ENCODE measurements around the gene CALML4.
"Not testable (repeated sequence)": the region's sequence is repeated elsewhere in the genome, so short reads cannot be mapped to it uniquely, and the experiment has no call there.

The CALML4 gene, protein sequence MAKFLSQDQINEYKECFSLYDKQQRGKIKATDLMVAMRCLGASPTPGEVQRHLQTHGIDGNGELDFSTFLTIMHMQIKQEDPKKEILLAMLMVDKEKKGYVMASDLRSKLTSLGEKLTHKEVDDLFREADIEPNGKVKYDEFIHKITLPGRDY

GRCh38 chr15:68204776-68205557, at the start of gene CALML4:
Gene CALML4, minus strand, starts transcription at chr15:68205332. Its CDS starts 85 bp downstream, at chr15:68205247.
- peak in 1 of 2 experiments; percentile 47 for DNase-seq

GRCh38 chr15:68252925-68253534, 47.9 kb upstream of the CALML4 start:
- peak; percentile 43 to 72 for DNase-seq

DNA sequence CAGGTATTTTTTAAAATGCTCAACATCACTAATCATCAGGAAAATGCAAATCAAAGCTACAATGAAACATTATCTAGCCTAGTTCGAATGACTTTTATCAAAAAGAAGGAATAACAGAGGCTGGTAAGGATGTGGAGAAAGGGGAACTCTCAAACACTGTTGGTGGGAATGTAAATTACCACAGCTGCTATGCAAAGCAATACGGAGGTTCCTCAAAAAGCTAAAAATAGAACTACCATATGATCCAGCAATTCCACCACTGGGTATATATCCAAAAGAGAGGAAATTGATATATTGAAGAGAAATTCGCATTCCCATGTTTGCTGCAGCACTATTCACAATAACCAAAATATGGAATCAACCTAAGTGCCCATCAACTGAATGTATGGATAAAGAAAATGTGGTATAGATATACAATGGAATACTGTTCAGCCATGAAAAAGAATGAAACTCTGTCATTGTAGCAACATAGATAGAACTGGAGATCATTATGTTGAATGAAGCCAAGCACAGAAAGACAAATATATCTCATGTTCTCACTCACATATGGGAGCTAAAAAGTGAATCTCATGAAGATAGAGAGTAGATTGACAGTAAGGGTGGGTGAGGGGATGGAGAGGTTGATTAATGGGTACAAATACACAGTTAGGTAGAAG, 44.1 kb upstream of the CALML4 start:
- no peak for DNase-seq

- DNase-seq = no peak
These were observed 39.1 kb upstream of the CALML4 start for GRCh38 chr15:68244235-68244634.

- no peak for DNase-seq
These were observed 36.2 kb upstream of the CALML4 start for GRCh38 chr15:68241088-68241935.

GRCh38 chr15:68239025-68239424, 33.9 kb upstream of the CALML4 start:
- DNase-seq = no peak

- DNase-seq = no peak
These were observed 29.9 kb upstream of the CALML4 start for GRCh38 chr15:68235022-68235421.

DNA sequence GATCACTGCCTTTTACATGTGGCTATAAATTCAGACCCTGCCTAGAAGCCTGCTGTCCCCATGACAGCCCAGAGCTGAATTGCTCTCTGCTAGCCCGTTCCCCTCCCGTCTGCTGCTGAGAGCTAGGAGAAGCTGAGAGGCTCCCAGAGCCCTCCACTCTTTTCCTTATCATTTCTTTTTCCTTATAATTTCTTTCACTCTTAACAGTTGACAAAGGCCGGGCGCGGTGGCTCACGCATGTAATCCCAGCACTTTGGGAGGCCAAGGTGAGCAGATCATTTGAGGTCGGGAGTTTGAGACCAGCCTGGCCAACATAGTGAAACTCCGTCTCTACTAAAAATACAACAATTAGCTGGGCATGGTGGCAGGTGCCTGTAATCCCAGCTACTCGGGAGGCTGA, 29.4 kb upstream of the CALML4 start:
- not testable (repeated sequence) for DNase-seq

- no peak for DNase-seq
These were observed 28.9 kb upstream of the CALML4 start for GRCh38 chr15:68234060-68234459.

GRCh38 chr15:68232937-68233336, 27.8 kb upstream of the CALML4 start:
- no peak for DNase-seq

DNA sequence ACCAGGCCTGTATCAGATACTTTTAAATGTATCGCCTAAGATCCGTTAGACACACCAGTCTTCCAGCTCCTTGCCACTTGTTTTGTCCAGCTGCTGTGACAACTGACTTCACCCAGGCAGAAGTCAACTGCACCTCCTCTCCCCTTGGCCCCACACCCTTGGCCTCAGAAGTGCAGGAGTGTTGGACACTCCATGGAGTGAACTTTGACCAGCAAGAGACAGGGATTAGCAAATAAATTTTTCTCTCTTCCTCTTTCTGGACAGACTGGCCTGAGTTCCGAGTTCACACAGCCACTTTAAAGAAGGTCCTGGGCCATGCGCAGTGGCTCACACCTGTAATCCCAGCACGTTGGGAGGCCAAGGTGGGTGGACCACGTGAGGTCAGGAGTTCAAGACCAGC, 27.3 kb upstream of the CALML4 start:
- no peak for DNase-seq

DNA sequence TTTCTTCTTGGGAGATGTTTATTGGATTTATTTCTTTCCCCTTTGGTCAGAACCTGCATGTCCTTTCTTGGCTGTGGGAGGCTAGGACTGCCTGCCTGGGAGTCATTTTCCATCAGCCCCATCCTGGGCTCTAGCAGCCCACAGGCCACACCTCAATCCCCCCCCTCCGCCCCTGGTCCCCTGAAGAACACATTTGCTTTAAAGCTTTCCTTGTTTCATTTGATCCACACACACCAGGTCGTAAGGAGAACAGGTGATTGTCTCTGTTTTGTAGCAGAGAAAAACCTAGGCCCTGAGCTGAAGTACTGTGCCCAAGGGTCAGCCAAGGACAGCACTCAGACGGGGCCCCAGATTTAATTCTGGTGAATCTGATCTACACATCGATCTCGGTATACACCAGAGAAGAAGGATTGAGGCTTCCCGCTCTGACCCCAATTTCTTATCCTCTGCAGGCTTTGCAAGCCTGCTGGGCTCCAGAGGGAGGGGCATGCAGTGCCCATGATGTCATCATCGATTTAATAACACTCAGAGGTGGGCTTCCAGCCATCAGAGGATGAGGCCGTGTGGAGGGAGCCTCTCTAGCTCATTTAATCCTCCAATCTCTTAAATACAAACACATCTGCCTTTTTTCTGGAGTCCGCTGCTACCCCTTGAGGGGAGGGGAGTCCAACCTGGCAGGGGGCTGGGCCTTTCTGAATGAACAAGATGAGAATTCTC, 26.1 kb upstream of the CALML4 start:
- no peak for DNase-seq

DNA sequence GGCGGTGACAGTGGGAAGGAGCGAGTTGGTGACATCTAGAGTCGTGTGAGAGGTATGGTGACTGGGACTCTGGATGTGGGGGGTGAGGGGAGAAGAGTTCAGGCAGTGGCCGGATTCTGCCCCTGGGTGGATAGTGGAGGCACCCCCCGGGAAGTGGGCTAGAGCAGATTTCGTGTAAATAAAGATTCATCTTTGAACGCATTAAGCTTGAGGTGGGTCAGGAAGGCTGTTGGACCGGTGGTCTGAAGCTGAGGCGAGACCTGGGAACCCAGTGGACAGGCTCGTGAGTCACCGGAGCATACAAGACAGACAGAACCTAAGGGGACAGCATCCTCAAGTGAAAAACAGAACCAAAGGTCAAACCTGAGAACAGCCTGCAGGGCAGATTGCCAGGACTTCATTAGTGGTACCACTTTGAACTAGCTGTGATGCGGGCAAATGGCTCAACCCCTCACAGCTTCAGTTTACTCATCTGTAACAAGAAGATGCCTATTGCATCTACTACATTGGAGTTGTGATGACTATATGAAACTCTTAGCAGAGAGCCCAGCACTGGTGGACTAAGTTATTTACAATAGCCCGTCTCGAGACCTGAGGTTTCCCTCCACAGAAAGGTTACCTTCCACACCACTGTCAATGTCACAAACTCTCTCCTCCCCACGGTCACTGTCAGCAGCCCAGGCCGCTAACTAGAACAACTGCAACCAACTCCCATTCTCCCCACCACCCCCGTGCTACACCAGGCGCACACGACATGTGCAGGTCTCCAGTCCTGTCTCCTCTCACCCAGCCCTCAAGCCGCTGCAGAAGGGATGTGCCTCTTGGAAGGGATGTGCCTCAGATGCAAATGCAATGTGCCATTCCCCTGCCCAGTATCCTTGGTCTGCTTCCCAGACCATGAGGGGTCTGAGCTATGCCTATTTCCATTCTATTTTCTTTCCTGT, 25.3 kb upstream of the CALML4 start:
- DNase-seq = no peak

DNA sequence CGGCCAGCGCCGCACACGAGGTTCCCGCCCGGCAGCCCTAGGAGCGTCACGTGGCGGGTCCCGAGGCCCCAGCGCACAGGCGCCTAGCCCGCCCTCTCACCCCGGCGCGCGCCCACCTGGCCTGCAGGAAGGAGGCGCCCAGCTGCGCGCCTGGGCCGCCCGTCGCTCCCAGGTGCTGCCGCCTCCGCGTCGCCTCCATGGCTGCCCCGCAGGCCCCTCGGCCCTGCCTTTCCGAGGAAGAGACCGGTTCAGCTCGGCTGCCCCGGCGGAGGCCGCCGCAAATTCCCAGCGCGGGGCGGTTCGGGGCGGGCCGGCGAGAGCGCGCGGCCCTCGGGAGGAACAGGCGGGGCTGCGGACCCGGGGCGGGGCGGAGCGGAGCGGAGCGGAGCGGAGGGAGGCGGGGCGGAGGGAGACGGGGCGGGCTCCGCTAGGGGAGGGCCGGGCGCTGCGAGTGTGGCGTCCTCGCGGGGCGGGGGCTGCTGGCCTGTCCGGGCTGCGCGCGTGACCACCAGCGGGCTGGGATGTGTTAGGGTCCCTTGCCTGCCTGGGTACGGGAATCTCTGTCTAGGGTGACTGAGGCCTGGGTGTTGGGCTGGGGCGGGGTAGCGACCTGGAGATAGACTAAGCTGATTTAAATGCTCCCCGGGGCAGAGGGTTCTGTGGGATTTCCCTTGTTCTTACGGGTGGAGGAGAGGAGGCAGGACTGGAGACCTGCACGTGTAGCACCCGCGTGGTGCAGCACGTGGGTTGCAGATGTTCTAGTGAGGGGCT, 24.4 kb upstream of the CALML4 start, which contains the start of gene CLN6:
CLN6 (minus strand) TSS at position 343 of the 771 bp plus-strand sequence; CDS start at position 199, 144 bp downstream.
- DNase-seq = peak; percentile 59 to 84

DNA sequence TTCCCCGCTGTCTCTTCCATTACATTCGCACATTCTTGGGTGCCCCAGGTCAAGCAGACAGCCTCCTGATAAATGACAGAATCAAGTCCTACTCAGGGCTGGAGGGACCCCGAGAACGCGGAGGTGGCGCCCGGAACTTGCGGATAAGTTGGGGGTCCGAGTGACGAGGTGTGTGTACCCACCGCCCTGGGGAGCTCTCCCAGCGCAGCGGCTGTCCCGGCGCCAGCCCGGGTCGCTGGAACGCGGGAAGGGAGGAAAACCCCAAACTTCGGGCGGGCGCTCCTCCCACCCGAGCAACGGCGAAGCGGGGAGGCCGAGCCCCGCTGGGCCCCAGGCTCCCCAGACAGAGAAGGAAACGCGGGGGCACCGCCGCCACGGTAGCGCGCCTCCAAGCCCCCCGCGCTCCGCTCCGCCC, 23.8 kb upstream of the CALML4 start:
- DNase-seq = no peak

DNA sequence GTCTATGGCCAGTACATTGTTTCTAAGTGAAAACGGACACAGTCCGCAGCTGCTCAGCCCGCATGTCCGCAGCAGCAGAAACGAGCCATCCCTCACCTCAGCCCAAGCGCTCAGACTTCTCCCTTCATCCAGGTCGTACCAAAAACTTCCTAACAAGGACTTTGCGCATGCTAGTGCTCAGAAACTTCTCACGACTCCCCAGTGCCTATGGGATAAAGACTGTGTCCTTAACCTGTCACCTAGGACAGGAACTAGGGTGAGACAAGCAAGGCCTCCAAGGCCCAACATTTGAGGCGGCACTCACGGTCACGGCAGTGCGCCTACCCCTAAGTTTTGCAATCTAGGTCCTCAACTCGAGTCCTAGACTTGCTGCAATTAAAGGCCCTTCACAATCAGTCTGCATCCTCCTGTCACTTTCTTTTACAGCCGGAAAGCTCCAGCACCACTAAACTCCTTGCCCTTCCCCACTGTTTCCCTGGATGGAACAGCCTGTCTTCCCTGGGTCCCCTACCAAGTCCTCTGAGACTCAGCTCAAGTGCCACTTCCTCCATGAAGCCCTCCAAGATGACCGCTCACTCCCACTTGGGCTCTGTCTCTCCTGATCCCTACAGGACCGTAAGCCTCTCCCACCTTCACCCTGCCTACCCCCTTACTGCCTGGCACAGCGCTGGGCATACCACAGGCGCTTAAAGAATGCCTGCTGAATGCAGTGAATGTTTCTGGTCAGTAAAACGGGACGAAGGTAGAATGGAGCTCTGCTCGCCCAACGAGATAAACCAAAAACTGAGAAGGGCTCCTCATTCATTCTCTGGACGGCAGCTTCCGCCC, 23.2 kb upstream of the CALML4 start:
- no peak for DNase-seq

- DNase-seq = peak in 1 of 2 experiments; percentile 25
These were observed 22.6 kb upstream of the CALML4 start for GRCh38 chr15:68227643-68228142.

GRCh38 chr15:68225442-68225841, 20.3 kb upstream of the CALML4 start:
- not testable (repeated sequence) for DNase-seq

Data from NCI-H446 (cell line).